H9 (cell line): ENCODE data around the gene PADI4. TPM values are rescaled to one million over a fixed set of nuclear protein-coding genes. Genes with fewer than 3 reads are reported as not detected.

Source experiments
- DNase-seq: peaks from one replicate; pipeline ENCODE4 v3.0.0-alpha.2; 2017
- H2AFZ ChIP-seq: one replicate; pipeline ENCODE4 v1.6.1; 2013; ENCODE audit warnings: mild to moderate bottlenecking, low read length, control low read depth, moderate library complexity
- H2AK5ac ChIP-seq: 2 replicates; pipeline ENCODE4 v1.6.1; 2013; ENCODE audit warnings: low read length, control low read depth, mixed read lengths; ENCODE audit not compliant: insufficient read length
- H2BK120ac ChIP-seq: one replicate; pipeline ENCODE4 v1.6.1; 2013; ENCODE audit warnings: low read depth, mild to moderate bottlenecking, low read length, control low read depth, inconsistent platforms; ENCODE audit not compliant: poor library complexity, severe bottlenecking
- H2BK12ac ChIP-seq: 2 replicates; pipeline ENCODE4 v1.6.1; 2013; ENCODE audit warnings: low read length, control low read depth, mixed read lengths, low read depth; ENCODE audit not compliant: insufficient read length
- H2BK15ac ChIP-seq: 2 replicates; pipeline ENCODE4 v1.6.1; 2013; ENCODE audit warnings: low read depth, low read length, control low read depth
- H2BK20ac ChIP-seq: one replicate; pipeline ENCODE4 v1.6.1; 2013; ENCODE audit warnings: low read depth, mild to moderate bottlenecking, low read length, control low read depth, inconsistent platforms; ENCODE audit not compliant: poor library complexity, severe bottlenecking
- H2BK5ac ChIP-seq: 2 replicates; pipeline ENCODE4 v1.6.1; 2013; ENCODE audit warnings: low read length, control low read depth, mixed read lengths; ENCODE audit not compliant: insufficient read length
- H3K14ac ChIP-seq: 2 replicates; pipeline ENCODE4 v1.6.1; 2013; ENCODE audit warnings: low read length, control low read depth; ENCODE audit not compliant: insufficient read depth
- H3K18ac ChIP-seq: 2 replicates; pipeline ENCODE4 v1.6.1; 2013; ENCODE audit warnings: low read depth, mild to moderate bottlenecking, mixed read lengths, low read length, control low read depth; ENCODE audit not compliant: insufficient read length
- H3K23ac ChIP-seq: 2 replicates; pipeline ENCODE4 v1.6.1; 2013; ENCODE audit warnings: low read length, control low read depth, mixed read lengths, low read depth; ENCODE audit not compliant: insufficient read length
- H3K23me2 ChIP-seq: 2 replicates; pipeline ENCODE4 v1.6.1; 2013; ENCODE audit warnings: low read depth, mild to moderate bottlenecking, mixed read lengths, low read length, control low read depth; ENCODE audit not compliant: insufficient read length, poor library complexity, severe bottlenecking
- H3K27ac ChIP-seq: 2 replicates; pipeline ENCODE4 v1.5.1; 2013; ENCODE audit warnings: low read length, control low read depth, mixed read lengths, low read depth; ENCODE audit not compliant: insufficient read length
- H3K27me3 ChIP-seq: 2 replicates; pipeline ENCODE4 v1.6.1; 2013; ENCODE audit warnings: low read length, control low read depth, inconsistent platforms; ENCODE audit not compliant: insufficient read depth
- H3K4ac ChIP-seq: 2 replicates; pipeline ENCODE4 v1.6.1; 2013; ENCODE audit warnings: low read depth, mild to moderate bottlenecking, control low read depth, inconsistent platforms, low read length, moderate library complexity
- H3K4me1 ChIP-seq: 2 replicates; pipeline ENCODE4 v1.6.1; 2013; ENCODE audit warnings: low read length, control low read depth, inconsistent platforms; ENCODE audit not compliant: insufficient read depth
- H3K4me2 ChIP-seq: 2 replicates; pipeline ENCODE4 v1.6.1; 2013; ENCODE audit warnings: low read length, control low read depth, mixed read lengths; ENCODE audit not compliant: insufficient read length, insufficient read depth
- H3K56ac ChIP-seq: 2 replicates; pipeline ENCODE4 v1.6.1; 2013; ENCODE audit warnings: low read depth, mild to moderate bottlenecking, mixed read lengths, low read length, control low read depth; ENCODE audit not compliant: insufficient read length
- H3K79me1 ChIP-seq: 2 replicates; pipeline ENCODE4 v1.6.1; 2013; ENCODE audit warnings: low read depth, mild to moderate bottlenecking, moderate library complexity, low read length, control low read depth, inconsistent platforms; ENCODE audit not compliant: insufficient read depth, poor library complexity, severe bottlenecking
- H3K79me2 ChIP-seq: 2 replicates; pipeline ENCODE4 v1.6.1; 2013; ENCODE audit warnings: low read length, control low read depth, inconsistent platforms; ENCODE audit not compliant: insufficient read depth
- H3K9ac ChIP-seq: 2 replicates; pipeline ENCODE4 v1.6.1; 2013; ENCODE audit warnings: low read length, control low read depth, mixed read lengths; ENCODE audit not compliant: insufficient read length; ENCODE audit errors: extremely low read depth
- H3K9me3 ChIP-seq: one replicate; pipeline ENCODE4 v1.6.1; 2013; ENCODE audit warnings: low read depth, low read length, inconsistent platforms; ENCODE audit not compliant: control insufficient read depth
- H3T11ph ChIP-seq: one replicate; pipeline ENCODE4 v1.6.1; 2013; ENCODE audit warnings: mild to moderate bottlenecking, low read length, control low read depth, inconsistent platforms
- H4K20me1 ChIP-seq: one replicate; pipeline ENCODE4 v1.6.1; 2013; ENCODE audit not compliant: control insufficient read depth, insufficient read length, insufficient read depth
- H4K5ac ChIP-seq: 2 replicates; pipeline ENCODE4 v1.6.1; 2013; ENCODE audit warnings: low read depth, mild to moderate bottlenecking, mixed read lengths, low read length, control low read depth; ENCODE audit not compliant: insufficient read length
- H4K8ac ChIP-seq: replicated peaks from 2 replicates; pipeline ENCODE4 v1.6.1; 2013; ENCODE audit warnings: low read length, control low read depth, mixed read lengths, low read depth; ENCODE audit not compliant: insufficient read length
- H4K91ac ChIP-seq: 2 replicates; pipeline ENCODE4 v1.6.1; 2013; ENCODE audit warnings: low read depth, mild to moderate bottlenecking, moderate library complexity, mixed read lengths, low read length, control low read depth; ENCODE audit not compliant: insufficient read length
- H3K27ac Mint-ChIP-seq, 3 experiments: 2 replicates in 2 of 3; 3 replicates in 1 of 3; pipeline ENCODE4 v1.8.0; 2020 to 2021; ENCODE audit warnings: mixed read lengths in 3 of 3, mild to moderate bottlenecking in 1 of 3, moderate library complexity in 1 of 3
- H3K27me3 Mint-ChIP-seq: 2 replicates; pipeline ENCODE4 v1.8.0; 2021; ENCODE audit warnings: low read depth, mild to moderate bottlenecking, moderate library complexity, mixed read lengths
- H3K36me3 Mint-ChIP-seq, 3 experiments: 2 replicates in 2 of 3; 3 replicates in 1 of 3; pipeline ENCODE4 v1.8.0; 2020 to 2021; ENCODE audit warnings: low read depth in 3 of 3, mixed read lengths in 3 of 3; ENCODE audit not compliant: insufficient read depth in 1 of 3
- H3K4me1 Mint-ChIP-seq, 2 experiments: 2 replicates each; pipeline ENCODE4 v1.8.0; 2020; ENCODE audit warnings: mixed read lengths in 2 of 2
- H3K4me3 Mint-ChIP-seq, 2 experiments: 2 replicates in 1 of 2; 3 replicates in 1 of 2; pipeline ENCODE4 v1.8.0; 2020 to 2021; ENCODE audit warnings: mild to moderate bottlenecking in 2 of 2, mixed read lengths in 2 of 2, moderate library complexity in 1 of 2
- H3K9me3 Mint-ChIP-seq, 2 experiments: 2 replicates in 1 of 2; 3 replicates in 1 of 2; pipeline ENCODE4 v1.8.0; 2020; ENCODE audit warnings: mild to moderate bottlenecking in 2 of 2, mixed read lengths in 2 of 2, moderate library complexity in 1 of 2
- CTCF ChIP-seq: fragments of 200-600 bp; sonication (generic); conservative IDR thresholded peaks from 3 replicates; pipeline ENCODE4 v1.8.0; 2021; ENCODE audit warnings: antibody characterized with exemption, mild to moderate bottlenecking
- WGBS: extraction: QIAGEN DNeasy Blood & Tissue Kit; methylation state at CpG from one replicate; pipeline ENCODE4 v1.1.7; 2013; ENCODE audit warnings: missing lambda C conversion rate, low lambda C conversion rate, mixed read lengths; ENCODE audit not compliant: insufficient read length; ENCODE audit errors: extremely low coverage; 5-methylcytosine and 5-hydroxymethylcytosine counted together
- total RNA-seq: library from RNA; stranded (reverse); gene quantifications from 2 replicates; pipeline ENCODE4 v1.2.1, GENCODE V29; 2021

The PADI4 gene
- total RNA-seq, 1 experiment from 2014 or later, result 0.13 TPM

- Histone ChIP-seq H4K20me1 (no peaks in the 10 kb centered on the region), H3K27ac (no peak overlapping the region), H3K9ac (no peak overlapping the region), H2BK20ac (no peak overlapping the region), H3K18ac (no peak overlapping the region), H3K79me2 (no peaks in the 10 kb centered on the region), H2AK5ac (no peak overlapping the region), H3K27me3 (no peaks in the 10 kb centered on the region), H3T11ph (no peak overlapping the region), H3K14ac (no peak overlapping the region), H2BK5ac (no peak overlapping the region), H4K5ac (no peak overlapping the region), H4K8ac (no peak overlapping the region), H2BK120ac (no peak overlapping the region), H2AFZ (no peak overlapping the region), H2BK12ac (no peak overlapping the region), H3K79me1 (no peaks in the 10 kb centered on the region), H3K56ac (no peak overlapping the region), H3K4me1 (no peaks in the 10 kb centered on the region), H4K91ac (no peak overlapping the region), H3K4ac (no peak overlapping the region), H3K4me2 (no peak overlapping the region), H3K23ac (no peak overlapping the region), H3K23me2 (no peaks in the 10 kb centered on the region), H3K9me3 (no peaks in the 10 kb centered on the region), H2BK15ac (no peak overlapping the region)
- H3K27me3 Mint-ChIP-seq, result peaks cover 1% of the 10 kb centered on the region; the same call in 1 of the 2 replicates
- H3K4me1 Mint-ChIP-seq, result peaks cover 4 to 5% of the 10 kb centered on the region in 2 experiments; a peak in 2 of 4 replicates
- no peak overlapping the region for H3K27ac Mint-ChIP-seq
- DNase-seq, result no peak
- WGBS, result no CpG with 5 or more reads among the region's 7 CpGs
- H3K4me3 Mint-ChIP-seq, result no peak overlapping the region
- no peaks in the 10 kb centered on the region for H3K36me3 Mint-ChIP-seq
- 0 out of 5 replicates have a peak, but pooled peaks cover 0 to 2% of the 10 kb centered on the region in 2 experiments for H3K9me3 Mint-ChIP-seq
- no peak for TF ChIP-seq CTCF
Observed at GRCh38 chr1:17292299-17293160, 15.5 kb upstream of the PADI4 start.
